Activated gamma-delta T cell treated with Interleukin-2 at 50 U/mL for 16 hours (primary cell): ENCODE measurements around the gene VAC14.

Experiments
- DNase-seq: peaks from one replicate; pipeline ENCODE4 v3.0.0-alpha.2; 2020

Gene VAC14

DNA sequence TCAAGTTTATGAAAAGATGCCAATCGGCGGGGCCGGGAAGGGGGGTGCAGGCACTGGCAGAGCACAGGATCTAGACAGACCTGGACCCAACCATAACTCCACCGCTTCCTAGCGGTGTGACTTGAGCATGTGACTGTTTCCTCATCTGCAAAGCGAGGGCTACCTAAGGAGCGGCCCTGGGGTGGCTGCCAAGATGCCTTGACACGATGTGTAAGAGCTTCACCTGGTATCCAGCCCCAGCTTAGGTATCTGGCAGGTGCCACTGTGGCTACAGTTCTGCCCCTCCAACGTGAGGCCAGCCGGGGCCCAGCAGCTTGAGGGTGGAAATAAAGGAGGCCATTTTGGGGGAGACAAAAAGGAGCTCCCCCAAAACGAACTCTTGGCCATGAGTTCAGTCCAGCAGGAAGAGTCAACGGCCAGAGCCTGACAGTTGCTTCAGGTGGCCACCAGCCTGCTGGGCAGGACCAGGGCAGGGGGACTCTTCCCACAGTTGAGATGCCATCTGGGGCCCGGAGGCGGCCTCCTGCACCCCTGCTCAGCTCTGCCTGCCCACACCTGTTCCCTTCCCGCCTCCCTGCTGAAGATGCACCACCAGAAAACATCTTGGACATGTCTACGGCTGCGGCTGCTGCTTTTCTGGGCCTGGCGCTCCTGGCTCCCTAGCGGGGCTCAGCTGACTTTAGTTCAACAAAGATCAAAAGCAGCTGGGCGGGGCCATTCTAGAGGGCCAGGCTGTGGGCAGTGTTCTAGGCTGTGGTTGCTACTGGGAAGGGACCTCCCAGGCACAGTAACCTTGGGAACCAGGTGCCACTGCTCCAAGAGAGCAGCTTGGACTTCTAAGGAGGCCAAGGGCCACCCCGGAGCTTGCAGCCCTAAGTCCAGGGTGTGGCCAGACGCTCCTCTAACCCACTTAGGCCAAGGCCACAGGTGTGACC is 111.7 kb downstream of the VAC14 start:
- DNase-seq = no peak

DNA sequence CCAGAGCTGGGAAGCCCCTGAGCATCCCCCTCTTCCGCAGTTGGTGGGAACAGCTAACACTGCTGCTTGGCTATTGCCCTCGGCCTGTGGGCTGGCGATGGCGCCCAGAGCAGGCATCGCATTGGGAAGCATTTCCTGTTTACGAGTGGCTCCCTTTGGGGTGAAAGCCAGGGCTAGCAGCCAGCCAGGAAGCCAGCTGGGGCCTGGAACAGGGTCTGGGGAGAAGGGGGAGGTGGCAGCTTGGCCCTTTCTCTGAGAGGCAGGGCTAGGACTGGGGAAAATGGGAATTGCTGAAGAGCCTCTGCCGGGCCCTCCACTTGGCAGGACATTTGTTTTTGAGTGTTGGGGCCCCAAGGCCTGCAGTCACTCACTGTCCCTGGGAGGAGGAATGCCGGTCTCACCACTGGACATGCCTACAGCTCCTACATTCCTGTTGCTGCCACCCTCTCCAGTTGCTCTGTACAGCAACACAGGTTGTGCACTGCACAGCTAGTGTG is 112.7 kb downstream of the VAC14 start:
- DNase-seq = no peak

DNA sequence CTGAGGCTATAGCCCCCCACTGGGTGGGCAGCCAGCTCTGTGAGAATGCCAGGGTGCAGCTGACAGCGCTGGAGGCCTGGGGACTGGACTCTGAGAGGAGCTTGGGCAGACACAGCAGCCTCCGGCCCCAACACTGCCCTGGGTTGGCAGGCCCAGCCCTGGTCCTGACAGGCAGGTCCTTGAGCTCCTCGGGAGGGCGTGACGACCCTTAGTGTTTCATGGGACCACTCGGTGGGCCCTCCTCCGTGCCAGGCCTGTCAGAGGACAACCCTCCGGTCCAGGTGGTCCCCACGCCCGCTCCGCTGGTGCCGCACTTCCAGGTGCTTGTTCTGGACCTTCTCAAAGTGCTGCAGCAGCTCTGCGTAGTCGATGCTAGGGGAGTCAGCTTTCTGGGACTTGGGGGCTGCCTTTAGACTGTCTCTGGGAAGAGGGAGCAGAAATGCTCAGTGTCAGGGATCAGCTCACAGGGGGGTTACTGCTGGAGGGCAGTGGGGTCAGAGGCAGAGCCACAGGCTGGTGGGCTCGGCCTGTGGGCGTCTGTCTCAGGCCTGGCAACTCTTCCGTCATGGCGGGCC is 113.2 kb downstream of the VAC14 start:
- DNase-seq = no peak

DNA sequence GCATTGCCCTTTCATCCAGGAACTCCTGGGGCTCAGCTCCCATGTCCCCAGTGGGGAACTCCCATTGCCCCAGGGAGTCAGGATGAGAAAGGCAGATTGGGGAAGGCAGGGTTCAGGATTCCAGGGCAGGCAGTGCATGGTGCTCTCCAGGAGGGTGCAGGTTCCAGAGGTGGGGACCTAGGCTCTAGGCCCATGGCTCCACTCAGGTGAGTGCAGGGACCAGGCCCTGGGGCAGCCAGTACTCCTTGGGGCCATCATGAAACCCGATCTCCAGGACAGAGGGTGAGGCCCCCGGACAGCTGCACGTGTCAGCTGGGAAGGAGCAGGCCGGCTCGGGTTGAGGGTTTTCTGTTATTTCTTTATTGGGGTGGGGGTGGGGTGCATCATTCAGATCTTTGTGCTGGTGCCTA is 113.9 kb downstream of the VAC14 start:
- DNase-seq = no peak

DNA sequence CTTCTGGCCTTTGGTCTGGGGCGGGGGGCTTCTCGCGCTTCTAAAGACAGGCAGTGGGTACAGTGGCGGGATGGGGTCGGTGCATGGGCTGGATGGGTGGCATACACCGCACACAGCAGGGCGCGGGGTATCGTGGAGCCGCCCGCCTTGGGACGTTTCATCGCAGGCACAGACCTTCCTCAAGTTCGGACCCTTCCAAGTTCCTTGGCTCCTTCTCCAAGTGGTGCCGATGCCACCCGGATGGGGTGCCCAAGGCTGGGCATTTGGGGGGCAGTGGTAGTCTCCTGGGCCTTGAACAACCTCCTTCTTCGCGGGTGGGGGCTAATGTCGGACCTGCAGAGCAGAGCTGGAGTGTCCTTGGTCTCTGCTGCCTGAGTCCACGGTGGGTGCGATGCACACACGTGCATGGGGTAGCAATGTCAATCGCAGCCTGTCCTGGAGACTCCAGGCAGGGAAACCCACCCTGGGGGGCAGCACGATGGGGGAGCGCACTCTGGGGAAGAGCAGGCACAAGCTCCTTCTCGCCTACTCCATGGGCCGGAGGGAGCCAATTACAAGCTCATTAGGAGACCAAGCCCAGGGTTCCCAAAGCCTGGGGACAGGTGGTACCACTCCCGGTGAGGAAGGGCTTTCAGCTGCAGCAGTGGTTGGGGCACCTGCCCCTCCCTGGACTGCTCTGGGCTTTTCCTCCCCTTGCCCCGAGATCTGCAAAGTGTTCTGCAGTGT is 114.4 kb downstream of the VAC14 start:
- DNase-seq = no peak

DNA sequence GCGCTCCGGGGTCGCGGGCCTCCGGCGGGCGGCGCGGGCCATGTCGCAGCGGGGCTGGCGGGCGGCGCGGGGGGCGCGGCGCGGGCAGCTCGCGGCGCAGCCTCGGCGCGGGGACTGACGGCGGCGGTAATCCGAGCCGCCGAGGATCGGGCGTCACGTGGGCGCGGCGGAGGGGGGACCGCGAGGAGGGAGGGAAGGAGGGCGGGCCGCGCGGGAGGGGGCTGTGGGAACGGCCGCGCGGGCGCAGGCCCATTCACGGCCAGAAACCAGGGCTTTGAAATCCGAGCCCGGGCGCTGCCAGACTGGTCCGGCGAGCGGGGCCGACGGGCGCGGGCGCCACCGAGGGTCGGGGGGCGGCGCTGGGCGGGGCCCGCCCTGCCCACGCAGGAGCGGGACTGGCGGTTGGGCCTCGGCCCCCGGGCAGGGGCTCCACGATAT is 115.0 kb downstream of the VAC14 start, which contains the start of gene MTSS2:
Gene MTSS2, minus strand, starts transcription at position 116 of the 438 bp plus-strand sequence. CDS start 262 bp downstream, outside the sequence.
- DNase-seq = no peak

DNA sequence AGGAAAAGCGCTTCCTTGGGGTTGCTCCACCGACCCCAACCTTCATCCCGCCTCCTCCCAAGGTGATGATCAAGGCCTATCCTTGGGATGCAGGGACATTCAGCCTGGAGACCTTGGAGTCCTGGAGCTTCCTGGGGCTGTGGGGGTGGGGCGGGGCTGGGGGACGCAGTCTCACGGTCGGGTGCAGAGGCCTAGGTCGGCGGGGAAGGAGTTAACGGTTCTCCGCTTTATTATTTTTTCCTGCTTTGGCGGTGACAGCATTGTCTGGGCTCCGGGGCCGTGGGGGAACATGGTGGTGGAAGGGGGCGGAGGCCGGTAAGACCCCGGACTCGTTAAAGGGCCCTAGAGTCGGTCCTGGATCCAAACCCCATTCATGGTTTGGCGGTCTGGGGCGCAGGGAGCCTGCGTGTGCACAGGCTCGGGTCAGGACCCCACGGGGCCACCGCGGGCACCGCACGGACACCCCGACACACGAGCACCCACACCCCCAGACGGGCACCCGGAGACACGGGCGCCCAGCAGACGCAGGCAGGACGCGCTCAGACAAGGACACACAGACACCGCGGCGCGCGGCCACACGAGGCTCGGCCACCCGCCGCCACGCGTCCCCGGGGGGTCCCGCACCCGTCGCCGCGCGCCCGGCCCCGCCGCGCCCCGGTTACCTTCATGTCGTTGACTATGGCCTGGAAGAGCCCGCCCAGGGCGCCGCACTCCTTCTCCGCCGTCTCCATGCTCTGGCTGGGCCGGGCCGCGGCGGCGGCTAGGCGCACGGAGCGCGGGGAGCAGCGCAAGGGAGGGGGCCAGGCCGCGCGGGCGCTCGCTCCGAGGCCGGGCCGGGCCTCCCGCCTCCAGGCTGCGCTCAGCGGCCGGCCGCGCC is 115.7 kb downstream of the VAC14 start:
- no peak for DNase-seq

DNA sequence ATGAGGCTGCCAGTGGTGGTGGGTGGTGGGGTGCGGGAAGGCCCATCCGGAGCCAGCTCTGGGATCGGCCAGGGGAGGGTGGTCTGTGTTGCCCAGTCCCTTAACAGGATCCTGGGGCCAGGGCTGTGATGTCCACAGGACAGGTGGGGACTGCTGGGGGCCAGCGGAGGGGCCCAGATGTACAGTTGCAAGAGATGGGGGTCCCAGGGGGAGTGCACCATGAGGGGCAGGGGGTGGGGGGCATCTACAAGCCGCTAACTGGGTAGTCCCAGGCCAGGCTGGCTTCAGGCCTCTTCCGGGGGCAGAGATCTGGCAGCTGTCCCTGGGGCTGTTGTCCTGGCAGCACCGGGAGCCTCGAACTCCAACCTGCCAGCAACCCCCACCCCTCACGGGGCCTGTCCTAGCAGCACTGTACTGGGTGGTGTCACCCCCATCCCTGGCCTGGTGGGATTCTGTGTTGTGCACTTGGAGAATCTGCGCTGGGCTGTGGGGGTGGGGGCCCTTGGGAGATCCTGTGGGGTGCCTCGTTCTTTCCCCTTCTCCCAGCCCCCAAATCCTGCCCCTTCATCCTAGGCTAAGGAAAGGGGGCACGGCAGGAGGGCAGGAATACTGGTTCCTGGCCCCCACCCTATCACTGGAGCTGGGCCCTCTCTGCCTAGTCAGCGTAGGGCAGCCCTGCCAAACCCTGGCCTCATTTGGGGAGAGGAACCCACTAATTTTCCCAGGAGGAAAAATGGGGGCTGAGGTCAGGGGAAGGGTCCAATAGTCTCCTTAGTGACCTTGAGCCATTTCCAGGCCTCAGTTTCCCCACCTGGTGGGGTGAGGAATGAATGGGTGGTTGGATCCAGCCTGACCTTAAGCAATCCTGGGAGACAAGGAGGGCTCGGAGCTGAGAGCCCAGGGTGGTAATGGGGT is 116.6 kb downstream of the VAC14 start:
- no peak for DNase-seq

DNA sequence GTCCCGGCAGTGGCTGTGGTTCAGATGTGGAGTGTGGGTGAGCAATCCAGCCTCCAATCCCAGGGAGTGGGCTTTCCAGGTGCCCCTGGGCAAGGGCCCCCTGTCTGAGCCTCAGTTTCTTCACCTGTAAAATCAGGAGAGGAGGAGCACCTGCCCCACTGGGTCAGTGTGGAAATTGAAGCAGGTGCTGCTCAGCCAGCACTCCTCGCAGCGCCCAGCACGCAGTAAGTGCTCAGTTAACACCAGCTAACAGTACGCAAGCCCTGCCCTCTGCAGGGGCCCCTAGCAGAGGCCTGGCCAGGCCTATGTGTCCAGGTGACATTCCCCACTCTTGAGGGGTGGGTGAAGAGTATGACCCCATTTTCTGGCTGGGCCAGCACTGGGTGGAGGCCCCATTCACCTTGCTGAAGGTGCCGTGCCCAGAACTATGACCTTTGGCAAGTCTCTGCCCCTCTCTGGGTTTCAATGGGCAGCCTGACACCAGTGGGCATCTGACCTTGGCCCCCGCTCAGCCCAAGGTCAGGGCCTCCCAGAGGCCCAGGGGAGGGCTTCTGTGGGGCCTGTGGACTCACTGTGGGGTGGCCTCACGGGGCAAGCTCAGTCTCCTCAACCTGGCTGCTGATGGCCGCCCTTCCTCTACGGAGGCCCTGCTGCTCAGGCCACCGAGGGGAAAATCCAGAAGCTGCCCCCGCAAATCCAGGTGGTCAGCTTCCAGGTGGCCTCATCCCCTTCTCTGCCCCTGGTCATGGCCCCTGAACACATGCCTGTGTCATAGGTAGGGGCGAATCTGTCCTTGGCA is 117.6 kb downstream of the VAC14 start:
- no peak for DNase-seq

DNA sequence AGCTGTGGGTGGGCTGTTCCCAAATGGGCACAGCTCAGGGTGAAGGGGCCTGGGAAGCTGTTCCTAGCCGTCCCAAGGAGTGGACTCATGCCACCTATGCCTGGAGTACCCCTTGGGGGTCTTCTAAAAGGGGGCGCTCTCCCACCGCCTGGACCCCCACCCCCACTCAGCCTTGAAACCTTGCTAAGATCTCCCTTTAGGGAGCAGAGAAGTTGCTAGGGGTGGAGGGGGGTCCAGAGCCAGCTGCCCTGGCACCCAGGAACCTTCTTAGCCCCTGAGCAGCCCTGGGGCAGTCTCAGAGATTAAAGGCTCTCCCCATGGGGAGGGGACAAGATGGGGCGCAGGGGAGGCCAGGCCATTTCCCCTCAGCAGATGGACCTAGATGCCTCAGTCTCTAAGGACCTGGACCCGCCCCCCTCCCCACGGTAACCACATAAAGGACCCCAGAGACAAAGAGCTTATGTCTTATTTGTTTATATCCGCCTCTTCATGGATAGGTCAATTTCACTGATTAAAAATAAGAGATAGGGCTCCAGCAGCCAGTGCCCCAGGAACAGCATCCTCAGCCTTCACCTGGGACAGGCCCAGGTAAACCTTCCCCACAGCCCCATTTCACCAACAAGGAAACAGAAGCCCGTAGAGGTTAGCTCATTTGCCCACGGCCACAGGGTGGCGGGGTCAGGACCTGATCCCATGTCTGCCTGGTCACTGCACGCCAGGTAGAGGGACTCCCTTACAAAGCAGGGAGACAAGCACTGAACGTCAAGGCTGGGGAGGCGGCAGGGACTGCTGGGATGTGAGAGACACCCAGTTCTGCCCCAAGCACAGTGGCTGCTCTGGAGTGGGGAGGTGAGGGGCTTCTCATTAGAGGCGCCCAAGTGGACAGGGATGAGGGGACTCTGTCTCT is 118.5 kb downstream of the VAC14 start:
- DNase-seq = no peak

DNA sequence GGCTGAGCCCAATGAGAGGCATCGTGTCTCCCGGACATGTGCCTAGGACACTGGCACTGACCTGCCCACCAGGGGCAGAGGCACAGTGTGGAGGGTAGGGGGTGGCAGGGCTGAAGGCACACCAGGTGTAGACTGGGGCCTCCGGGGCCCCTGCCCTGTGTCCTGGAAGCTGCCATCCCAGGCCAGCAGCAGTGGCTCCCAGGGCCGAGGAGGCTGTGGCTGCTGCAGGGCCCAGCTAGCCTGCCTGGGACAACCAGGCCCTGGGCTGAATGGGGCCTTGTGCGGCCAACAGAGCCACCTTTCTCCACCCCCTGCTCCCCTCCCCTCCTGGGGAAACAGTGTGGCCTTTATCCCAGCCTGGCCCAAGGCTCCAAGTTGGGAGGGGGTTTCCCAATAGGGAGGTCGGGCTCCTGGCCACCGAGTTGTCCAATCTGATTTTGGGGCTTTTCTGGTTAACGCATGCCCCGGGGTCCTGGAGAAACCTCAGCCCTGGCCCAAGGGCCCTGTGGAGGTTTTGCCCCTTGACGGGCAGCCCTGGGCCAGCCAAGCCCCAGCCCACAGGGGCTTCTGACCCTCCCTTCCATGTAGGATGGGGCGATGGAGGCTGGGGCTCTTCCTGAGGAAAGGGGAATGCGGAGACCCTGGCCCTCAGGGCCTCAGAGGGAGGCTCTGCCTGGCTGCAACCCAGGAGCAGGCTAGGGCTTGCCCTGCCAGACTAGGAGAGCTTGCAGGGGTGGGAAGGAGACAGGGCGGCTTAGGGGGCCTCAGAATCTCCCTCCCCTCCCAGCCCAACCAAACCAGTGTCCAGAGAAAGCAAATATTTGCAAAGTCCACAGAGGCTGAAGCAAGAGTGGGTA is 119.3 kb downstream of the VAC14 start:
- DNase-seq = no peak

DNA sequence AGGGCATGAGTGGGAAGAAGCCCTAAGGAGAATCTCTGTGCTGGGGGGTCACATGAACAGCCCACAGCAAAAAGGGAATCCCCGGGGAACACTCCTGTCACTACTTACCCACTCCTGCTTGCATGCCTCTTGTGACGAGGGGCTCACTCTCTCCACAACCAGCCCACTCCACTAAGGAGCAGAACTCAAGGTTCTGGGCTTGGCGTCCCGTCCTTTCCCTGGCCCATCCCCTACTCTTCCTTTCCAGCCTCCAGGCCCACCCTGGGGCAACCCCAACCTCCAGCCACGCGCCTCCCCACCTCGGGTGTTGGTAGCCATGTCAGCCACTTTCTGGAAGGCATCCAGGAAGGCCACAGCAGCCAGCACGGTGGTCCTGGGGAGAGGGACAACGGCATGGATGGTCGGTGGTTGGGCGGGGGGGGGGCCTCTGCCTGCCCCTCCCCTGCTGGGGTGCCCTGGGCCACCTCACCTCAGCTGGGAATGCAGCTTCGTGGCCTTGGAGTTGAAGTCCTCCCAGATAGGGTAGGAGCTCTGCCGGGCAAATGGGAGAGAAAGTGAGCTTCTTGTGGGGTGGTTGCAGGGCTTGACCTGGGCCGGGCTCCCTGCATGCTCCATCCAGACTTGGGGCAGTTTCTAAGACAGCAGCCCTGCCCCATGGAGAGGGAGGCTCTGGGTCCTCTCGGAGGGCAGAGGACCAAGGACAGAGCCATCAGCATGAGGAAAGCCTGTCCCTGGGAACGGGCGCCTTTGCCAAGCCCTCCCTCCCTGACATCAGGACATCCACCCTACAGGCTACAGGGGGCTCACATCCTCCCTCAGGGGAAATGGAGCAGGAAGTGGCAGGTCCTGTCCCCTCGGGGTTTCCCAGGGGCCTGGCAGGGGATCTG is 120.2 kb downstream of the VAC14 start:
- DNase-seq = no peak

DNA sequence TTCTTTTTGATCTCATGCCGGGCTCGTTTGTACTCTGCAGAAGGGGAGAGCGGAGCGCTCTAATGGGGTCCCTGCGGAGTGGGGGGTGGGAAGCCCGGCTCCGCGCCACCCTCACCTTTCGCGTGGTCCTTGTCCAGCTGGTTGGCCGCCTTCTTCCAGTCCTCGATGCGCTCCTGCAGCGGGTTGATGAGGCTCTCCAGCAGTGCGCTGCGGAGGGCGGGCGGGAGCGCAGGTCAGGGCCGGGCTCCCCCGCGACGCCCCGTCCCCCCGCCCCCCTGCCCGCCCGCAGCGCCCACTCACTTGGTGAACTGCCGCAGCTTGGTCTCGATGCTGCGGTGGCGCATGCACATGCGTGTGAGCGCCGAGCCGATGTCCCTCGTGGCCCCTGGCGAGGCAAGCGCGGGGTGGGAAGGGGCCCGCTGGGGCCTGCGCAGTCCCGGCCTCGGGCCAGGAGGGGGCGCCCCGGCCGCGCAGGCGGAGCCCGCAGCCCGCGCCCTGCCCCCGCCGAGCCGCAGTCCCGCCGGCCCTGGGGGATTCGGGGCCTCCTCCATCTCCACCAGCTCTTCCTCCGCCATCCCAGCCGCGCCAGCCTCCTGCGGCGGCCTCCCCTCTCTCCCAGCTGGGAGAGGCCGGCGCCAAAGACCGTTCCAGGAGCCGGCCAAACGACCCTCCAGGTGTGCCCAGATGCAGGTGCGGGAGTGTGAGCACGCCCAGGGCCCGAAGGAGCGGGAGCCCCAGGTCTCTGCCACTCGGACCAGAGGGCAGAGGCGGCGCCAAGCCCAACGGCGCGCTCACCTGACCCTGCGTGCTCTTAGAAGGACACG is 121.1 kb downstream of the VAC14 start:
- no peak for DNase-seq

DNA sequence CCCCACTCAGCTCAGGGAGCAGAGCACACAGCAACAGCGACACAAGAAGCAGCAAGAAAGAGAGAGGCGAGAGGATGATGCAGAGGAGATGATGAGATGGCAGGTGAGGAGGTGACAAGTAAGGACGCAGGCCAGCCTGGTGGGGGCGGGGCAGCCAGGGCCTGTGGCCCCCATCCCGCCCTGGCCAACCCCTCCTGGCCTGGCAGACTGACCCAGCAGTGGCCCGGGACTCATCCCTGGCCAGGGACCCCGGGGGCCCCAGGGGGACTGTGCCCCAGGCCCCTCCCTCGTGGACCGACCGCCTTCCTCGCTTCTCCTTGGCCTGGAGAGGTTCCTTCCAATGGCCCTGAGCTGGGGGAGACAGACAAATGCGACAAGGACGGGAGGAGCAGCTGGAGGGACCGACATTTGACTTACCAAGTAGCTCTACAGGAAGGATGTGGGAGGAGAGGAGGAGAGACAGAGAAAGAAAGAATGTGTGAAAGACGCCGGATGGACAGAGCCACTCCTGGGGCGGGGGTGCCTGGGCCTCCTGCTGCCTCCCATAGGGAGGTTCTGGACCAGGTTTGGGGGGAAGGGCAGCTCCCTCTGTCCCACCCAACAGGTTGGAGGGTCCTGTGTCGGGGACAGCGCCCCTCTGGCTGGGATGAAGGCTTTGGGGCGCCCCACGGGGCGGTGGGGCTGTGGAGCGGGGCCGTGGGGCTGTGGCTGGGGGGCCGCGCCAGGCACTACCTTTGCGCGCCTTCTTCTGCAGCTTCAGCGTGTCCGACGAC is 121.9 kb downstream of the VAC14 start:
- DNase-seq = no peak

DNA sequence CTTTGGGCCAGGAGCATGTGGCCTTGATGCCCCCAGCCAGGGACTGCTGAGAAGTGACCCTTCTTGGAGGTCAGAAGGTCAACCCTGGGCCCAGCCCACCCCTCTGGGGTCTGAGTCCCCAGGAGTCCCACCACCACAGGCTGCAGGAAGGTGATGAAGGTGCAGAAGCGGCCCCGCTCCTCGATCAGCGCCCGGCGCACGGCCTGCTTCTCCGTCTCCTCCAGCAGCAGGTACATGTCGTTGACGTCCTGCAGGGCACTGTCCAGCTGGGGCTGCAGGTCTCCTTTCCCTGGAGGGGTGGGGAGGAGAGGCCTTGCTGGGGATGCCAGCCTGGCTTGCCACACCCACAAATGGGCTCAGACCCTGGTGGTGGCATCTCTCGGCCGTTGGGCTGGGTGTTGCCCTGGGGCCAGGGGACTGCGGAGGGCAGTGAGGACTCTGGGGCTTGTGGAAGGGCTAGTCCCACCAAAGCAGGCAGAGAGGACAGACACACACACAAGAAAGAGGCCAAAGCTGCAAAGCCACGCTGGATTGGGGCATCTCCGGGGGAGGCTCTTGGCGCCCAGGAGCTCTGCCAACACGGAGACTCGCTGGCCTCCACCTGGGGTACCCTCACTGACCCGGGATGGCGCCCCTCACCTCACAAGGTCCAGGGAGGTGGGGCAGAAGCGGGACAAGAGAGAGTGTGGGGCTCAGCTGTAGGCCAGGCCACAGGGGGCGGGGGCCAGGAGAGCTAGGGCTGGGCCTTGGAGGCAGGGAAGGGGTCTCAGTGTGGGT is 122.6 kb downstream of the VAC14 start:
- no peak for DNase-seq
